Spleen (tissue), 11 donors: ENCODE data around the gene AFP. TPM values are rescaled to one million over a fixed set of nuclear protein-coding genes. Genes with fewer than 3 reads are reported as not detected.

Experiments
- DNase-seq: peaks from one replicate; pipeline ENCODE4 v3.0.0-alpha.2; 2020
- H3K27ac ChIP-seq, 8 donors: fragments of 200-600 bp; sonication (generic) in 7 of 8; 1 replicate in 4 of 8; 2 replicates in 4 of 8; pipeline versions ENCODE4 v1.5.0 to v1.8.0; 2016 to 2021; ENCODE audit warnings: inconsistent platforms in 4 of 8, mild to moderate bottlenecking in 4 of 8, moderate library complexity in 1 of 8
- H3K27me3 ChIP-seq, 7 donors: fragments of 200-600 bp; sonication (generic) in 6 of 7; replicated peaks in 1 of 7; 1 replicate in 4 of 7; 2 replicates in 3 of 7; pipeline versions ENCODE4 v1.5.0 to v1.8.0; 2016 to 2021; ENCODE audit warnings: inconsistent platforms in 3 of 7, mild to moderate bottlenecking in 1 of 7
- H3K36me3 ChIP-seq, 6 donors: fragments of 200-600 bp; sonication (generic) in 5 of 6; 1 replicate in 4 of 6; 2 replicates in 2 of 6; pipeline versions ENCODE4 v1.5.0 to v1.8.0; 2016 to 2021; ENCODE audit warnings: inconsistent platforms in 2 of 6
- H3K4me1 ChIP-seq, 6 donors: fragments of 200-600 bp; sonication (generic) in 5 of 6; 1 replicate in 3 of 6; 2 replicates in 3 of 6; pipeline versions ENCODE4 v1.5.0 to v1.8.0; 2016 to 2021; ENCODE audit warnings: inconsistent platforms in 3 of 6
- H3K4me3 ChIP-seq, 8 donors: fragments of 200-600 bp; sonication (generic) in 7 of 8; 1 replicate in 4 of 8; 2 replicates in 4 of 8; pipeline versions ENCODE4 v1.5.0 to v1.8.0; 2016 to 2021; ENCODE audit warnings: inconsistent platforms in 4 of 8, mild to moderate bottlenecking in 4 of 8, moderate library complexity in 2 of 8
- H3K9me3 ChIP-seq, 8 donors: fragments of 200-600 bp; sonication (generic) in 7 of 8; 1 replicate in 4 of 8; 2 replicates in 4 of 8; pipeline versions ENCODE4 v1.5.0 to v1.8.0; 2016 to 2021; ENCODE audit warnings: inconsistent platforms in 4 of 8
- POLR2A ChIP-seq, 3 donors: fragments of 450-650 bp; IDR thresholded peaks; one replicate each; pipeline ENCODE4 v1.5.1; 2017; ENCODE audit warnings: antibody characterized with exemption in 3 of 3, mild to moderate bottlenecking in 1 of 3
- POLR2AphosphoS5 ChIP-seq, 3 donors: sonication (generic); formaldehyde crosslinking; IDR thresholded peaks; one replicate each; pipeline ENCODE4 v1.5.1; 2017; ENCODE audit warnings: antibody characterized with exemption in 3 of 3
- WGBS, 5 donors: extraction: QIAGEN DNeasy Blood & Tissue Kit in 3 of 5; methylation state at CpG; one replicate each; pipeline versions ENCODE4 v1.1.5 to v1.1.7; 2013 to 2018; 5-methylcytosine and 5-hydroxymethylcytosine counted together
- intact Hi-C: fragments of 100-400 bp; cut with DNase I; formaldehyde crosslinking; loops from one replicate; pipeline ENCODE4 v1.15.0; 2023; ENCODE audit warnings: low total_unique reads
- polyA plus RNA-seq, 3 donors: library from polyadenylated mRNA; stranded (reverse); fragments of 200-250 nt; gene quantifications; one replicate each; pipeline ENCODE4 v1.2.1, GENCODE V29; 2013
- total RNA-seq, 7 donors: library from RNA; depleted of rRNA in 3 of 7; stranded (reverse); fragments of >200 nt in 3 of 7; fragmentation: NEBNext Ultra II Directional in 4 of 7; extraction: Animal tissue kit (Norgen Biotek cat#: 25700) in 4 of 7; gene quantifications; one replicate each; pipeline versions ENCODE4 v1.1.0 to v1.2.1, GENCODE V29; 2016 to 2021
- TF ChIP-seq, protein P1 (sequence below), 11 experiments: fragments of 200-600 bp in 7 of 11; fragments of 450-650 bp in 4 of 11; sonication (generic) in 4 of 11; IDR thresholded peaks in 8 of 11; conservative IDR thresholded peaks in 3 of 11; 1 replicate in 7 of 11; 2 replicates in 4 of 11; pipeline versions ENCODE4 v1.4.0 to v1.8.0; 2016 to 2021; ENCODE audit warnings: antibody characterized with exemption in 11 of 11, inconsistent platforms in 4 of 11, mild to moderate bottlenecking in 1 of 11
- donor health status: healthy with polysubstance abuse.
- donor health status: DM: no; HTN: no; CAD: no; lungs with moderate emphysema.
- donor health status: DM: no; HTN: no; CAD: no.
- donor health status: Bipolar disorder and iron deficiency.
- donor health status: healthy.
- donor health status: DM: no; HTN: no; CAD: no.
- donor health status: DM: yes; HTN: yes; CAD: no.

The AFP gene
- total and polyA plus RNA-seq, 10 donors, result not detected

DNA sequence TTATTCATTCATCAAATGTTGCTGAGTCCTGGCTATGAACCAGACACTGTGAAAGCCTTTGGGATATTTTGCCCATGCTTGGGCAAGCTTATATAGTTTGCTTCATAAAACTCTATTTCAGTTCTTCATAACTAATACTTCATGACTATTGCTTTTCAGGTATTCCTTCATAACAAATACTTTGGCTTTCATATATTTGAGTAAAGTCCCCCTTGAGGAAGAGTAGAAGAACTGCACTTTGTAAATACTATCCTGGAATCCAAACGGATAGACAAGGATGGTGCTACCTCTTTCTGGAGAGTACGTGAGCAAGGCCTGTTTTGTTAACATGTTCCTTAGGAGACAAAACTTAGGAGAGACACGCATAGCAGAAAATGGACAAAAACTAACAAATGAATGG lies 1.7 kb upstream of the AFP start:
- DNase-seq, result no peak
- Histone ChIP-seq H3K4me1 (no peaks in the 10 kb centered on the region), H3K4me3 (no peak overlapping the region), H3K27me3 (peaks cover 0 to 6% (median 0%) of the 10 kb centered on the region in 7 donors), H3K9me3 (no peaks in the 10 kb centered on the region), H3K36me3 (no peaks in the 10 kb centered on the region), H3K27ac (no peak overlapping the region)
- intact Hi-C loops, result no loop called here
- 47 to 56% (median 51%) methylated on average over 3 of the region's 3 CpGs for WGBS, 5 donors
- no peak for TF ChIP-seq POLR2AphosphoS5 (IDR thresholded peaks at IDR 0.05)
- no peak for TF ChIP-seq POLR2A (IDR thresholded peaks at IDR 0.05)
- TF ChIP-seq, protein P1, sequence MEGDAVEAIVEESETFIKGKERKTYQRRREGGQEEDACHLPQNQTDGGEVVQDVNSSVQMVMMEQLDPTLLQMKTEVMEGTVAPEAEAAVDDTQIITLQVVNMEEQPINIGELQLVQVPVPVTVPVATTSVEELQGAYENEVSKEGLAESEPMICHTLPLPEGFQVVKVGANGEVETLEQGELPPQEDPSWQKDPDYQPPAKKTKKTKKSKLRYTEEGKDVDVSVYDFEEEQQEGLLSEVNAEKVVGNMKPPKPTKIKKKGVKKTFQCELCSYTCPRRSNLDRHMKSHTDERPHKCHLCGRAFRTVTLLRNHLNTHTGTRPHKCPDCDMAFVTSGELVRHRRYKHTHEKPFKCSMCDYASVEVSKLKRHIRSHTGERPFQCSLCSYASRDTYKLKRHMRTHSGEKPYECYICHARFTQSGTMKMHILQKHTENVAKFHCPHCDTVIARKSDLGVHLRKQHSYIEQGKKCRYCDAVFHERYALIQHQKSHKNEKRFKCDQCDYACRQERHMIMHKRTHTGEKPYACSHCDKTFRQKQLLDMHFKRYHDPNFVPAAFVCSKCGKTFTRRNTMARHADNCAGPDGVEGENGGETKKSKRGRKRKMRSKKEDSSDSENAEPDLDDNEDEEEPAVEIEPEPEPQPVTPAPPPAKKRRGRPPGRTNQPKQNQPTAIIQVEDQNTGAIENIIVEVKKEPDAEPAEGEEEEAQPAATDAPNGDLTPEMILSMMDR (IDR thresholded peaks at IDR 0.05 in 8 of 11, conservative IDR thresholded peaks at IDR 0.05 in 3 of 11), result peak in 6 of 11 experiments; percentile 9 to 46 (median 34)

- H3K27me3 ChIP-seq, result peaks cover 0 to 6% (median 0%) of the 10 kb centered on the region in 7 donors
- H3K36me3 ChIP-seq, result no peaks in the 10 kb centered on the region
- no peaks in the 10 kb centered on the region for H3K9me3 ChIP-seq
- H3K4me1 ChIP-seq, result no peaks in the 10 kb centered on the region
- intact Hi-C loops, result no loop called here
- no peak overlapping the region for H3K27ac ChIP-seq
- no peak for DNase-seq
- WGBS, 5 donors, result 68 to 82% (median 75%) methylated on average over 3 of the region's 3 CpGs
- TF ChIP-seq, protein P1 (IDR thresholded peaks at IDR 0.05 in 8 of 11, conservative IDR thresholded peaks at IDR 0.05 in 3 of 11), result no peak
- TF ChIP-seq POLR2A (IDR thresholded peaks at IDR 0.05), result no peak
- no peak for TF ChIP-seq POLR2AphosphoS5 (IDR thresholded peaks at IDR 0.05)
- no peak overlapping the region for H3K4me3 ChIP-seq
Observed at GRCh38 chr4:73436674-73437557, 895 bp downstream of the AFP start.

DNA sequence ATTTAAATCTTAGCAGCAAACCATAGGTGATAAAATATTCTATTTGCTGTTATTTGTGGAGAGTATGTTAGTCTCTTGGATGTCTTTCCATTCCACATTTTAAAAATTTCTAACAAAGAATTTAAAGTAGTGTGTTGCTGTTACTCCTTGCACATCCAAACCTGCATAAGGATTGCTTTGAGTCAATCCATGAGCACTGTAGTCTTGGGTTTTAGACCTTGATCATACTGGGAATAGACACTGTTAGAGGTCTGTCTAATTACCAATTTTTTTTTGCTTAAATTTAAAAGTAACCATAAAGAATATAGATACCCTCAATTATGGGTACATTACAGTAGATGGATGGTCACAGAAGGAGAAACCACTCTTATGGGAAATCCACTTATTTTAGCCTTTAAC lies 1.5 kb downstream of the AFP start:
- Histone ChIP-seq H3K27ac (no peak overlapping the region), H3K9me3 (no peaks in the 10 kb centered on the region), H3K4me1 (no peaks in the 10 kb centered on the region), H3K27me3 (peaks cover 0 to 6% (median 0%) of the 10 kb centered on the region in 7 donors), H3K36me3 (no peaks in the 10 kb centered on the region), H3K4me3 (no peak overlapping the region)
- TF ChIP-seq, protein P1 (IDR thresholded peaks at IDR 0.05 in 8 of 11, conservative IDR thresholded peaks at IDR 0.05 in 3 of 11), result no peak
- TF ChIP-seq POLR2A (IDR thresholded peaks at IDR 0.05) (no peak), POLR2AphosphoS5 (IDR thresholded peaks at IDR 0.05) (no peak)
- no peak for DNase-seq
- intact Hi-C loops, result no loop called here

GRCh38 chr4:73438048-73438447 lies 2.0 kb downstream of the AFP start:
- H3K4me1 ChIP-seq, result no peaks in the 10 kb centered on the region
- peaks cover 0 to 6% (median 0%) of the 10 kb centered on the region in 7 donors for H3K27me3 ChIP-seq
- H3K27ac ChIP-seq, result no peak overlapping the region
- no peak for TF ChIP-seq POLR2A (IDR thresholded peaks at IDR 0.05)
- TF ChIP-seq POLR2AphosphoS5 (IDR thresholded peaks at IDR 0.05), result no peak
- TF ChIP-seq, protein P1 (IDR thresholded peaks at IDR 0.05 in 8 of 11, conservative IDR thresholded peaks at IDR 0.05 in 3 of 11), result no peak
- no peak overlapping the region for H3K4me3 ChIP-seq
- H3K9me3 ChIP-seq, result no peaks in the 10 kb centered on the region
- 72 to 76% (median 75%) methylated on average over 1 of the region's 1 CpG for WGBS, 5 donors
- H3K36me3 ChIP-seq, result no peaks in the 10 kb centered on the region
- DNase-seq, result no peak
- intact Hi-C loops, result no loop called here
